ENCODE measurements around the gene VSX1. TPM values are rescaled to one million over a fixed set of nuclear protein-coding genes. Genes with fewer than 3 reads are reported as not detected.

Gene VSX1
- total and polyA plus RNA-seq, 2 of the 4 experiments (the other 2 are of a cell fraction), result not detected

- no peak for TF ChIP-seq NFE2L2 (IDR thresholded peaks at IDR 0.05; ENCODE audit: low read depth, low read length)
Observed at GRCh38 chr20:25037288-25038102, 44.4 kb downstream of the VSX1 start (continued).

GRCh38 chr20:25036331-25036936 lies 45.5 kb downstream of the VSX1 start:
- Histone ChIP-seq H3K36me3 (ENCODE audit: control insufficient read depth, insufficient read depth, low read length) (no peaks in the 10 kb centered on the region), H3K79me1 (ENCODE audit: low read depth in 1 of 2, low read length in 2 of 2) (no peaks in the 10 kb centered on the region), H2BK15ac (ENCODE audit: low read depth, low read length) (no peak overlapping the region), H2BK20ac (ENCODE audit: low read depth, low read length) (no peak overlapping the region), H4K8ac (ENCODE audit: low read depth in 2 of 2, low read length in 2 of 2) (no peak overlapping the region), H3K4me3 (ENCODE audit: insufficient read depth, low read depth, low read length) (no peak overlapping the region), H3K9ac (ENCODE audit: low read depth, low read length) (no peak overlapping the region), H2AFZ (replicated peaks; ENCODE audit: low read length, poor library complexity) (no peak overlapping the region), H3K4ac (ENCODE audit: low read depth, low read length) (no peak overlapping the region), H4K5ac (ENCODE audit: low read depth, low read length) (no peak overlapping the region), H2BK120ac (ENCODE audit: low read depth, low read length) (no peak overlapping the region), H3K4me2 (ENCODE audit: low read depth, low read length) (no peak overlapping the region; the same call in 1 of the 2 replicates), H3K23ac (ENCODE audit: low read depth, low read length) (no peak overlapping the region), H2AK9ac (replicated peaks; ENCODE audit: low read depth, low read length, poor library complexity) (no peak overlapping the region), H3K27me3 (ENCODE audit: control insufficient read depth, insufficient read depth, low read length) (peaks cover 3% of the 10 kb centered on the region), H4K91ac (ENCODE audit: insufficient read depth, low read depth, low read length) (no peak overlapping the region), H3K27ac (ENCODE audit: insufficient read depth, low read length) (no peak overlapping the region), H2BK5ac (ENCODE audit: low read depth, low read length, poor library complexity, severe bottlenecking) (no peak overlapping the region), H3K56ac (ENCODE audit: extremely low read depth, insufficient read depth, low read length) (no peak overlapping the region), H2AK5ac (ENCODE audit: low read depth, low read length) (no peak overlapping the region), H3K4me1 (ENCODE audit: control insufficient read depth, insufficient read depth, low read length) (peaks cover 7% of the 10 kb centered on the region; the same call in 1 of the 2 replicates), H3K9me3 (ENCODE audit: control insufficient read depth, insufficient read depth, low read length) (no peaks in the 10 kb centered on the region), H3K9me1 (ENCODE audit: insufficient read depth, low read length) (peaks cover 3% of the 10 kb centered on the region; the same call in 1 of the 2 replicates), H4K20me1 (ENCODE audit: insufficient read depth, low read length) (no peaks in the 10 kb centered on the region; the same call in 1 of the 2 replicates), H3K18ac (ENCODE audit: low read depth, low read length) (no peak overlapping the region), H3K14ac (replicated peaks; ENCODE audit: low read depth, low read length) (no peak overlapping the region)
- DNase-seq, result no peak
- ChIA-PET CTCF (interaction anchor here (0.6 kb wide), 1 partner anchor 9 kb away, joined by 3 read pairs; no protein-coding TSS in a partner anchor), POLR2A (ENCODE audit: unreplicated experiment) (no interaction called here)
- intact Hi-C loops (cut with micrococcal nuclease) (no loop called here), in situ Hi-C loops (cut with MboI; ENCODE audit: low sequenced_read_pairs) (no loop called here), dilution Hi-C loops (cut with HindIII; ENCODE audit: low sequenced_read_pairs, unreplicated experiment) (no loop called here)
- WGBS, 2 experiments (ENCODE audit: extremely low coverage in 2 of 2, insufficient read length in 1 of 2), result 71% methylated on average over 1 of the region's 7 CpGs; no CpG with 5 or more reads in 1 of the 2 experiments
- no peak for TF ChIP-seq POLR2A (IDR thresholded peaks at IDR 0.05; ENCODE audit: low read depth, low read length)
- no peak for TF ChIP-seq MXI1 (IDR thresholded peaks at IDR 0.05; ENCODE audit: borderline replicate concordance, low read depth, low read length)
- no peak for TF ChIP-seq CEBPB (IDR thresholded peaks at IDR 0.05; ENCODE audit: low read depth, low read length)
- no peak for TF ChIP-seq ELK1 (IDR thresholded peaks at IDR 0.05; ENCODE audit: borderline replicate concordance, low read depth, low read length)
- no peak for TF ChIP-seq CTCF (conservative IDR thresholded peaks at IDR 0.05; ENCODE audit: low read depth, low read length)
- TF ChIP-seq CHD1 (IDR thresholded peaks at IDR 0.05; ENCODE audit: low read depth, low read length), result no peak
- no peak for TF ChIP-seq FOS (IDR thresholded peaks at IDR 0.05; ENCODE audit: low read depth, low read length)
- no peak for TF ChIP-seq RCOR1 (IDR thresholded peaks at IDR 0.05; ENCODE audit: insufficient replicate concordance, low read length)
- no peak for TF ChIP-seq USF2 (IDR thresholded peaks at IDR 0.05; ENCODE audit: low read depth, low read length)
- TF ChIP-seq MAFK (IDR thresholded peaks at IDR 0.05; ENCODE audit: low read depth, low read length), result no peak
- no peak for TF ChIP-seq RAD21 (IDR thresholded peaks at IDR 0.05; ENCODE audit: low read length)
- BruUV-seq (replicated peaks), result no TSS peak
- ATAC-seq (ENCODE audit: low read depth), result no peak

Data from IMR-90 (cell line).